ENCODE results near the gene ADAM8.
A peak's percentile ranks its signal among the peaks of the same experiment; 100 is the strongest.
"Not testable (repeated sequence)": the region's sequence is repeated elsewhere in the genome, so short reads cannot be mapped to it uniquely, and the experiment has no call there.

The ADAM8 gene

GRCh38 chr10:133276435-133277201 is at the start of gene ADAM8:
TSS of gene ADAM8 (minus strand) at chr10:133276868. CDS start at chr10:133276817, 51 bp downstream.
- DNase-seq, result no peak

- no peak for DNase-seq
Observed at GRCh38 chr10:133326223-133326551, 49.5 kb upstream of the ADAM8 start.

- DNase-seq, result no peak
Observed at GRCh38 chr10:133325440-133326222, 49.0 kb upstream of the ADAM8 start.

GRCh38 chr10:133324857-133325260 is 48.2 kb upstream of the ADAM8 start:
- no peak for DNase-seq

DNA sequence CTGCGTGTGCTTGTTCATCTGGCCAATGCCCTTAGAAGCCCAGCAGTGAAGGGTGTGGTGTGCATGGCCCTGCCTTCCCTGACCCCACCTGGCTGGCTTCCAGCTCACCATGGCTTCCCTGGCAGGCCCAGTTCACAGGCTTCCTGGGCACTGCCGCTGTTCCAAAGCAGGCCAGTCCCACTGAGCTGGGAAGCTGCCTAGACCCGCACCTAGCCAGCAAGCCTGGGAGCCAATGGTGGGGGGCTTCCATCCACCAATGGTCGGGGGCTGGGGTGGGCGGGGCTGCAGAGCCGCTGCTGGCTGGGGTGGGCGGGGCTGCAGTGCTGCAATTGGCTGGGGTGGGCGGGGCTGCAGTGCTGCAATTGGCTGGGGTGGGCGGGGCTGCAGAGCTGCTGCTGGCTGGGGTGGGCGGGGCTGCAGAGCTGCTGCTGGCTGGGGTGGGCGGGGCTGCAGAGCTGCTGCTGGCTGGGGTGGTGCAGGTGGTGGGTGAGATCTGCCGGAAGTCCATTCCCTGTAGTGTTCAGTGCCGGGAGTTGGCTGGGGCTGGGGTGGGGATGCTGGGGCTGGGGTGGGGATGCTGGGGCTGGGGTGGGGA is 47.6 kb upstream of the ADAM8 start:
- peak; percentile 49 for DNase-seq

DNA sequence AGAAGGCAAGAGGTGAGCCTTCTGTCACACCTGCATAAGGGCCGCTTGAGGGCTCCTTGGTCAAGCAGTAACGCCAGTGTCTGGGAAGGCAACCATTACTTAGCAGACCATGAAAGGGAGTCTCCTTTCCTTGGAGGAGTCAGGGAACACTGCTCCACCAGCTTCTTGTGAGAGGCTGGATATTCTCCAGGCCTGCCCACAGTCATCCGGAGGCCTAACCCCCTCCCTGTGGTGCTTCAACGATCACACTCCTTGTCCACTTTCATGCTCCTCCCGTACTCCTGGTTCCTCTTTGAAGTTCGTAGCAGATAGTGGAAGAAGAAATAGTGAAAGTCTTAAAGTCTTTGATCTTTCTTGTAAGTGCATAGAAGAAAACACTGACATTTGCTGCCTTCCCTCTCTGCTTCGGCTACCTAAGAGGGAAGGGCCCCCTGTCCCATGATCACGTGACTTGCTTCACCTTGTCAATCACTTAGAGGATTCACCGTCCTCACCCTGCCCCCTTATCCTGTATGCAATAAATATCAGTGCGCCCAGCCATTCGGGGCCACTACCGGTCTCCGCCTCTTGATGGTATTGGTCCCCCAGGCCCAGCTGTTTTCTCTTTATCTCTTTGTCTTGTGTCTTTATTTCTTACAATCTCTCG is 45.5 kb upstream of the ADAM8 start:
- DNase-seq, result not testable (repeated sequence)

DNA sequence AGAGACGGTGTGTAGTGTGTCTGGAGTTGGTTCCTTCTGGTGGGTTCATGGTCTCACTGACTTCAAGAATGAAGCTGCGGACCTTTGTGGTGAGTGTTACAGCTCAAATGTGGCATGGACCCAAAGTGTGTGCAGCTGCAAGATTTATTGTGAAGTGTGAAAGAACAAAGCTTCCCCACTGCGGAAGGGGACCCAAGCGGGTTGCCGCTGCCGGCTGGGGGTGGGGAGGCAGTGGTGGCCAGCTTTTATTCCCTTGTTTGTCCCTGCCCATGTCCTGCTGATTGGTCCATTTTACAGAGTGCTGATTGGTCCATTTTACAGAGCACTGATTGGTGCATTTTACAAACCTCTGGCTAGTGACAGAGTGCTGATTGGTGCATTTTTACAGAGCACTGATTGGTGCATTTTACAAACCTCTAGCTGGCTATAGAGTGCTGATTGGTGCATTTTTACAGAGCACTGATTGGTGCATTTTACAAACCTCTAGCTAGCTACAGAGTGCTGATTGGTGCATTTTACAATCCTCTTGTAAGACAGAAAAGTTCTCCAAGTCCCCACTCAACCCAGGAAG is 44.3 kb upstream of the ADAM8 start:
- DNase-seq, result not testable (repeated sequence)

DNA sequence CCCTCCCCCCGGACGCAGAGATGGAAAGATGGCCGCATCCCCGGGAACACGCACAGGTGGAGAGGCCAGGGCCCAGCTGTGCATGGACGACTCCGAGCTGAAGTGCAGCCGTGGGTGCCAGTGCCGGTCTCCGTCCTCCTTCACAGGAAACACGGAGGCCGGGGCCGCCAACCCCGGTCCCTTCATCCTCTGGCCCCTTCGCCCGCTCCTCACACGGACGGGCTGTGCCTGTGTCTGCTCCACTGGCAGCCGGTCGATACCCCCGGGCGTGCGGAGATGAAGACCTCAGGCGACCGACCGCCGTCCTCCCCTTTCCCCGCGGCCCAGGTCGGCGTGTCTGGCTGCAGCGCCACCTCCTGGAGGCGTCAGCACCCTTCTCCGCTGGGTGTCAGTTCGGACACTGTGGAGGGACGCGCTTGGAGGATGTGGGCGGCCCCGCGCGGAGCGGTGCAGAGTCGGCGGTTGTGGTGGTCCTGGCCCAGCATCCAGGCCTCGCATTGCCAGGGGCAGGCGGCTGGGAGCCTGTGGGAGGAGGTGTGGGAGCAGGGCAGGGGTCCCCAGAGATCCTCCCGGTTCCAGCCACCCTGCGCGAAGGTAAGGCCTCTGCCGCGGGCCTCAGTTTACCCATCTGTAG is 41.9 kb upstream of the ADAM8 start:
- no peak for DNase-seq

- no peak for DNase-seq
Observed at GRCh38 chr10:133316732-133317131, 40.1 kb upstream of the ADAM8 start.

GRCh38 chr10:133316266-133316665 is 39.6 kb upstream of the ADAM8 start:
- no peak for DNase-seq

- no peak for DNase-seq
Observed at GRCh38 chr10:133315847-133316246, 39.2 kb upstream of the ADAM8 start.

GRCh38 chr10:133314911-133315310 is 38.2 kb upstream of the ADAM8 start:
- no peak for DNase-seq

DNA sequence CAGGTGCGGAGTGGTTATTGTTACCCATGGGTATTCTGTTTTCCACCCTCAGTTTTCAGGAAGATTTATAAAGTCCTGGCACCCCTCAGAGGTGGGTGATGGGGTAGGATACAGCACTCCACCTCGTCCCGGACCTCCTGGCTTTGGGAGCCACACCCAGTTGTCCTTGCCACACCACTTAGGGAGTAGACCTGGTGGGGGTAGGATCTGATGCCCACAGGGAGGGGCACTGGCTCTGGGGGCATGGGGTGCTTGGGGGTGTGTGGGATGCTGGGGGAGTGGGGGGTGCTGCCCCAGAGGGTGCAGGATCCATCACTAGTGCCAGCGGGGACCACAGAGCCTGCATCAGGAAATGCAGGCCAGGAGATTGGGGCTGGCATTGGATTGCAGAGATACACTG is 36.5 kb upstream of the ADAM8 start:
- DNase-seq, result no peak

DNA sequence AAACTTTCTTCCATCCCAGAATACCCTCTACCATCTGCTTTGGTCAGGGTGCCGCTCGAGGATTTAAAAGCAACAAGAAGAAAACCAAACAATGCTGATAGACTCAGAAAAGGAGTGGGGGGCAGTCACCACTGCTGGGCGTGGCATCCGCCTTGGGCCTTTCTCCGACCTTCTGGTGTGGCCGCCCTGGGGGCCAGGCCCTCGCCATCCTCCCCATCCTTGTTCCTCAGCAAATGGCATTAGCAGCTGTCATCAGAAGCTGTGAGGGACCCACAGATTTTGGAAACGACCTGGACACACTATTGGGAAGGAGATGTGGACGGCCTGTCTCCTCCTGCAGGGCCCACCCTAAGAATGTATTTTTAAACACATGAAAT is 36.1 kb upstream of the ADAM8 start:
- no peak for DNase-seq

- DNase-seq, result no peak
Observed at GRCh38 chr10:133312016-133312768, 35.5 kb upstream of the ADAM8 start.

GRCh38 chr10:133311570-133311969 is 34.9 kb upstream of the ADAM8 start:
- no peak for DNase-seq

GRCh38 chr10:133310789-133311188 is 34.1 kb upstream of the ADAM8 start:
- DNase-seq, result no peak

DNA sequence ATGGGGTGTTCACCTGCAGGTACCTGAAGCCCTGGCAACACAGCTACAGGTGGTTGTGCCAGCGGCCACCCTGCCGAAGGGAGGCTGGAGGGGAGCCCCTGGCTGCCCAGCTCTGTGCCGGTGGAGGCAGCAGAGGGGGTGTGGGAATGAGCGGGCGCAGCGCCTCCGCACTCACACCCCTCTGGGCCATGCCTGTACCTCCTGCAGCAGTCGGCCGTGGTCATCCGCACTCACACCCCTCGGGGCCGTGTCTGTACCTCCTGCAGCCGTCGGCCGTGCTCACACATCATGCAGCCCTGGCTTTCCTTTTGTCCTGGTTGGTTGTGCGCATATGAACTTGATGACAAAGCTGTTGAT is 33.7 kb upstream of the ADAM8 start:
- DNase-seq, result no peak

GRCh38 chr10:133309720-133310398 is 33.2 kb upstream of the ADAM8 start:
- no peak for DNase-seq

DNA sequence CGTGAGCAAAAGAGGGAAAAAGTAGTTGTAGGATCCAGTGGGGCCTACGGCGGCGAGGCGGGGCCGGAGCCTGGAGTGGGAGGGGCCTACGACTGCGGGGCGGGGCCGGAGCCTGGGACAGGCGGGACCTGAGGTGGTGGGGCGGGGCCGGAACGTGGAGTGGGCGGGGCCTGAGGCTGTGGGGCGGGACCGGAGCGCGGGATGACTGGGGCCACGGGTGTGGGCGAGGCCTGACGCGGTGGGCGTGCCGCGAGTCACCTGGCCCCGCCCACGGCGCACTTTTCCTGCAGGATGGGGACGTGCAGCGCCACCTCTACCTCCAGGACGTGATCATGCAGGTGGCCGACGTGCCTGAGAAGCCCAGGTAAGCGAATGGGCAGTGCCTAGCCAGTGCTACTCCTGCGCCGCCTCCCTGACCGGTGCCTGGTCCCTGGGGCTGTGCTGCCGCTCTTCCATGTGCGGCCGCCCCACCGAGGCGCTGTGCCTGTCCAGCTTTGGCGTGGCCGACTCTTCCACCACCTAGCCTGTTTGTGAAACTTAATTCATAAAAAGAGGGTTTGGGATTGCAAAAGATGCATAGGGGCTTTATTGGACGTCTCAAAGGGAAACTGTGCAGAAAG is 32.5 kb upstream of the ADAM8 start:
- peak; percentile 74 for DNase-seq

Measured in NCI-H1048 (cell line).